ENCODE measurements around the gene OR14K1. TPM values are rescaled to one million over a fixed set of nuclear protein-coding genes. Genes with fewer than 3 reads are reported as not detected.
"Not testable (repeated sequence)": the region's sequence is repeated elsewhere in the genome, so short reads cannot be mapped to it uniquely, and the experiment has no call there.

OR14K1 gene
- total RNA-seq, 1 donor from 2014 or later, result not detected

- Mint-ChIP-seq H3K27me3 (ENCODE audit: low read depth) (no peaks in the 10 kb centered on the region), H3K4me1 (ENCODE audit: low read depth) (peaks cover 10% of the 10 kb centered on the region), H3K4me3 (ENCODE audit: unreplicated experiment) (no peak overlapping the region), H3K9me3 (ENCODE audit: low read depth) (peaks cover 30% of the 10 kb centered on the region), H3K36me3 (ENCODE audit: low read depth) (no peaks in the 10 kb centered on the region), H3K27ac (ENCODE audit: unreplicated experiment) (no peak overlapping the region)
- TF ChIP-seq CTCF (IDR thresholded peaks at IDR 0.05), result no peak
- no peak for DNase-seq (ENCODE audit: low spot score)
Measured at GRCh38 chr1:247740721-247741120, 2.3 kb downstream of the OR14K1 start.

- Mint-ChIP-seq H3K4me3 (ENCODE audit: unreplicated experiment) (no peak overlapping the region), H3K36me3 (ENCODE audit: low read depth) (no peaks in the 10 kb centered on the region), H3K4me1 (ENCODE audit: low read depth) (peaks cover 10% of the 10 kb centered on the region), H3K27me3 (ENCODE audit: low read depth) (no peaks in the 10 kb centered on the region), H3K9me3 (ENCODE audit: low read depth) (peaks cover 31% of the 10 kb centered on the region), H3K27ac (ENCODE audit: unreplicated experiment) (no peak overlapping the region)
- DNase-seq (ENCODE audit: low spot score), result no peak
- no peak for TF ChIP-seq CTCF (IDR thresholded peaks at IDR 0.05)
Measured at GRCh38 chr1:247741756-247742155, 3.3 kb downstream of the OR14K1 start.

GRCh38 chr1:247742215-247742760 is 3.9 kb downstream of the OR14K1 start:
- H3K36me3 Mint-ChIP-seq (ENCODE audit: low read depth); DNase-seq (ENCODE audit: low spot score); H3K27me3 Mint-ChIP-seq (ENCODE audit: low read depth); H3K27ac Mint-ChIP-seq (ENCODE audit: unreplicated experiment); H3K4me3 Mint-ChIP-seq (ENCODE audit: unreplicated experiment); H3K4me1 Mint-ChIP-seq (ENCODE audit: low read depth): not testable (repeated sequence)
- H3K9me3 Mint-ChIP-seq (ENCODE audit: low read depth), result peaks cover 31% of the 10 kb centered on the region

- no peak for TF ChIP-seq CTCF (IDR thresholded peaks at IDR 0.05)
- Mint-ChIP-seq H3K27me3 (ENCODE audit: low read depth) (no peaks in the 10 kb centered on the region), H3K36me3 (ENCODE audit: low read depth) (no peaks in the 10 kb centered on the region), H3K4me3 (ENCODE audit: unreplicated experiment) (no peak overlapping the region), H3K4me1 (ENCODE audit: low read depth) (peaks cover 10% of the 10 kb centered on the region), H3K27ac (ENCODE audit: unreplicated experiment) (no peak overlapping the region), H3K9me3 (ENCODE audit: low read depth) (peaks cover 39% of the 10 kb centered on the region)
- no peak for DNase-seq (ENCODE audit: low spot score)
Measured at GRCh38 chr1:247746391-247746935, 8.0 kb downstream of the OR14K1 start.

GRCh38 chr1:247747616-247748015 is 9.2 kb downstream of the OR14K1 start:
- H3K27ac Mint-ChIP-seq (ENCODE audit: unreplicated experiment), result peak overlapping the region; percentile 73
- no peak for DNase-seq (ENCODE audit: low spot score)

More at GRCh38 chr1:247747616-247748015, 9.2 kb downstream of the OR14K1 start:
- Mint-ChIP-seq H3K9me3 (ENCODE audit: low read depth) (peaks cover 35% of the 10 kb centered on the region), H3K27me3 (ENCODE audit: low read depth) (no peaks in the 10 kb centered on the region), H3K4me1 (ENCODE audit: low read depth) (peaks cover 3% of the 10 kb centered on the region), H3K36me3 (ENCODE audit: low read depth) (no peaks in the 10 kb centered on the region), H3K4me3 (ENCODE audit: unreplicated experiment) (no peak overlapping the region)
- no peak for TF ChIP-seq CTCF (IDR thresholded peaks at IDR 0.05)
